Choroid plexus epithelial cell (primary cell): ENCODE results near the gene PHPT1.
"Not testable (repeated sequence)": the region's sequence is repeated elsewhere in the genome, so short reads cannot be mapped to it uniquely, and the experiment has no call there.

Experiments used
- DNase-seq: peaks from one replicate; pipeline ENCODE4 v3.0.0-alpha.2; 2010; ENCODE audit warnings: low read depth
- H3K4me3 ChIP-seq: 2 replicates; pipeline ENCODE4 v1.5.1; 2011; ENCODE audit warnings: low read depth, mild to moderate bottlenecking, control low read depth, low read length, moderate library complexity
- TF ChIP-seq, protein P1 (sequence below): conservative IDR thresholded peaks from 2 replicates; pipeline ENCODE4 v1.5.1; 2011; ENCODE audit warnings: low read depth, mild to moderate bottlenecking, control low read depth, inconsistent platforms, low read length, moderate library complexity

Gene PHPT1

DNA sequence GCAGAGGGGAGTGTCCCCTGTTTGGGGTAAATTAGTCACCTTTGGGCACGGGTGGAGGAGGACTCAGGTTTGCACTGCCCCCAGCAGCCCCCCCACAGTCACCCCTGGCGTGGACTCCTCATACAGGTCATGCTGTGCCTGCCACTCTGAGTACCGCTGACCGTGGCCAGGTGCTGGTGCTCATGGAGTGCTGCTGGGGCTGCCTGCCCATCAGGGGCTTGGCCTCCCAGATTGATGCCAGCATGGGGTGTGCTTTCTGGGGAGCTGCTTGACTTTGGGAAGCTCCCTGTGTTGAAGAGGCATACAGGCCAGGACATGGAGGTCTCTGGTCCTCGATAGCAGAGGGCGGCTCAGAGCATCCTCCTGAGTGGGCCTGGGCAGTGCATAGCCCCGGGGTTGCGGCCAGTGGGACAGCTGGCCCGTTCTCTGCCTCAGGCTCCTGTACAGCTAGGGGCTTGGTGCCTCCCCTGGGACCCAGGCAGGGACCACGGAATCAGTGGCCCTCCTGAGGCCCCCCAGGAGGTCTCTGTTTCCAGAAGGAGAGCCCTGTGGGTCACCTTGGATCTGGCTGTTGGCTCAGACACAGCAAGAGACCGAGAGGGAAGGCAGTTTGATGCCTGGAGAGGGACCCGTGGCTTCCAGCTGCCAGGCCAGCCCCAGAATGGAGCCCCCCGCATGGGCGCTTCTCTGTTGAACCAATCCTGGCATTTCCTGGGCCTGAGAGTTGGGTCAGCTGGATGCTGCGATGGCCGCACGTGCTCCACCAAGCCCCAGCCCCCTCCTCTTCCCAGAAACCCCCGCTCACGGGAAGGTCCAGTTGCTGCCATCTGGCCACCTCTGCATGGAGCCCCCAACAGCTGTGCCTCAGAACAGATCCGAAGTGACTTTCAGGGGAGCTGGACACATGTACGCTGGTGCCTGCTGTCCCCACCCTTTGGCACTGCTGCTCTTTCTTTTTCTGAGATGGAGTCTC is 13.0 kb upstream of the PHPT1 start:
- no peak for DNase-seq
- H3K4me3 ChIP-seq: no peak overlapping the region
- TF ChIP-seq, protein P1, sequence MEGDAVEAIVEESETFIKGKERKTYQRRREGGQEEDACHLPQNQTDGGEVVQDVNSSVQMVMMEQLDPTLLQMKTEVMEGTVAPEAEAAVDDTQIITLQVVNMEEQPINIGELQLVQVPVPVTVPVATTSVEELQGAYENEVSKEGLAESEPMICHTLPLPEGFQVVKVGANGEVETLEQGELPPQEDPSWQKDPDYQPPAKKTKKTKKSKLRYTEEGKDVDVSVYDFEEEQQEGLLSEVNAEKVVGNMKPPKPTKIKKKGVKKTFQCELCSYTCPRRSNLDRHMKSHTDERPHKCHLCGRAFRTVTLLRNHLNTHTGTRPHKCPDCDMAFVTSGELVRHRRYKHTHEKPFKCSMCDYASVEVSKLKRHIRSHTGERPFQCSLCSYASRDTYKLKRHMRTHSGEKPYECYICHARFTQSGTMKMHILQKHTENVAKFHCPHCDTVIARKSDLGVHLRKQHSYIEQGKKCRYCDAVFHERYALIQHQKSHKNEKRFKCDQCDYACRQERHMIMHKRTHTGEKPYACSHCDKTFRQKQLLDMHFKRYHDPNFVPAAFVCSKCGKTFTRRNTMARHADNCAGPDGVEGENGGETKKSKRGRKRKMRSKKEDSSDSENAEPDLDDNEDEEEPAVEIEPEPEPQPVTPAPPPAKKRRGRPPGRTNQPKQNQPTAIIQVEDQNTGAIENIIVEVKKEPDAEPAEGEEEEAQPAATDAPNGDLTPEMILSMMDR: no peak

DNA sequence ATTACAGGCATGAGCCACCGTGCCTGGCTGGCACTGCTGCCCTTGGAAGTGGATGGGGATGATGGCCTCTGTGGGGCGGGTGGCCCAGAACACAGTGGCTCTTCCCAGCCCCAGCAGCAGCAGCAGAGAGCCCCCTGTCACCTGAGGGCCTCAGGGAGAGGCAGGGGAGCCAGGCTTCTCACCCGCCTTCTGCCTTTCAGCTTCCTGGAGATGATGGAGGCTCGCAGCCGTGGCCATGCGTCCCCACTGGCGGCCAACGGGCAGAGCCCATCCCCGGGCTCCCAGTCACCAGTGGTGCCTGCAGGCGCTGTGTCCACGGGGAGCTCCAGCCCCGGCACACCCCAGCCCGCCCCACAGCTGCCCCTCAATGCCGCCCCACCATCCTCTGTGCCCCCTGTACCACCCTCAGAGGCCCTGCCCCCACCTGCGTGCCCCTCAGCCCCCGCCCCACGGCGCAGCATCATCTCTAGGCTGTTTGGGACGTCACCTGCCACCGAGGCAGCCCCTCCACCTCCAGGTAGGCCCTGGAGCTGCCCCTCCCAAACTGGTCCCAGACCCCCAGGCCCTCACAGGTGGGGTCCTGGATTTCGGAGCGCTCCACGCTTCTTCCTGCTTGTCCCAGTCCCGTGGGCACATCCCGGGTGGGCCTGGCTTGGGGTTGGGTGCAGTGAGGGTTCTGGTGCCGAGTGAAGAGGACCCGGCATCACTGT is 11.9 kb upstream of the PHPT1 start:
- TF ChIP-seq, protein P1: no peak
- H3K4me3 ChIP-seq: no peak overlapping the region
- DNase-seq: no peak

DNA sequence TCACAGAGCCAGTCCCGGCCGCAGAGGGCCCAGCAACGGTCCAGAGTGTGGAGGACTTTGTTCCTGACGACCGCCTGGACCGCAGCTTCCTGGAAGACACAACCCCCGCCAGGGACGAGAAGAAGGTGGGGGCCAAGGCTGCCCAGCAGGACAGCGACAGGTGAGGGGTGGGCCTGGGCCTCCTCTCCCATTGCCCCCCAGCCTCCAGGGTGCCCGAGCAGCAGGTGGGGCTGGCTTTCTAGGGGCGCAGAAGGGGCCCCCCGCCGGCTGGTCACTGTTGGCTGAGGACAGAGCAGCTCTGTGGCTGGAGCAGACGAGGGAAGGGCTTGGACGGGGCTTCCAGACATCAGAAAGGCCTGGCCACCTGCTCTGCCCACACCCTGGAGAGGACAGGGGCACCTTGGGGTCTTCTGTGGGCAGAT is 11.3 kb upstream of the PHPT1 start:
- DNase-seq, H3K4me3 ChIP-seq: not testable (repeated sequence)

DNA sequence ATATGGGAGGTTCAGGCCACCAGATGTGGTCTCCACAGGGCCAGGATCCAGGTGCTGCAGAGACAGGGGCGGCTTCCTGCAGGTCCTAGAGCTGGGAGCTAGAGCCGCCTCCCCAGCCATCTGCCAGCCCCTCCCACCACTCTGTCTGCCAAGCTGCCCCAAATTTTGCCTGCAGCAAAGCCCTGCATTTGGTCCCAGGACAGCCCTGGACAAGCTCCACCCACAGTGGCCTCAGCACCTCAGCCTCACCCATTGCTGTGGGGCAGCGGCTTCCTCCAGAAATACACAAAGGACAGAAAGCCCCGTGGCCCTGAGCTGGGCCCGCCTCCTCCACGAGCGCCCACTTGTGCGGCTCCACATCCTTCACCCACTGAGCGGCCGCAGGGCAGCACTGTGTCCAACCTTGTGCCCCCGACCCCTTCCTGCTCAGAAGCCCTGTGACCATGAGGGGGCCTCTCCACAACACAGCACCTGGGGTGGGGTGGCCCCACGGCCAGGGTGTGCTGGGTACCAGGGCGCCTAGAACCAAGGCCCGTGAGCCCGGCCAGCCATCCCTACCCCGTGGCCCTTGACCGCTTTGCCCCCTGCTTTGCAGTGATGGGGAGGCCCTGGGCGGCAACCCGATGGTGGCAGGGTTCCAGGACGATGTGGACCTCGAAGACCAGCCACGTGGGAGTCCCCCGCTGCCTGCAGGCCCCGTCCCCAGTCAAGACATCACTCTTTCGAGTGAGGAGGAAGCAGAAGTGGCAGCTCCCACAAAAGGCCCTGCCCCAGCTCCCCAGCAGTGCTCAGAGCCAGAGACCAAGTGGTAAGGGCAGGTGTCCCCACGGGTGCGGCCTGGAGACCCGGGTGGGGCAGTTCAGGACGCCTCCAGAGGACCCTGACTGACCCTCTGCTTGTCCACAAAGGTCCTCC is 10.6 kb upstream of the PHPT1 start:
- no peak overlapping the region for H3K4me3 ChIP-seq
- DNase-seq: no peak
- TF ChIP-seq, protein P1: no peak

DNA sequence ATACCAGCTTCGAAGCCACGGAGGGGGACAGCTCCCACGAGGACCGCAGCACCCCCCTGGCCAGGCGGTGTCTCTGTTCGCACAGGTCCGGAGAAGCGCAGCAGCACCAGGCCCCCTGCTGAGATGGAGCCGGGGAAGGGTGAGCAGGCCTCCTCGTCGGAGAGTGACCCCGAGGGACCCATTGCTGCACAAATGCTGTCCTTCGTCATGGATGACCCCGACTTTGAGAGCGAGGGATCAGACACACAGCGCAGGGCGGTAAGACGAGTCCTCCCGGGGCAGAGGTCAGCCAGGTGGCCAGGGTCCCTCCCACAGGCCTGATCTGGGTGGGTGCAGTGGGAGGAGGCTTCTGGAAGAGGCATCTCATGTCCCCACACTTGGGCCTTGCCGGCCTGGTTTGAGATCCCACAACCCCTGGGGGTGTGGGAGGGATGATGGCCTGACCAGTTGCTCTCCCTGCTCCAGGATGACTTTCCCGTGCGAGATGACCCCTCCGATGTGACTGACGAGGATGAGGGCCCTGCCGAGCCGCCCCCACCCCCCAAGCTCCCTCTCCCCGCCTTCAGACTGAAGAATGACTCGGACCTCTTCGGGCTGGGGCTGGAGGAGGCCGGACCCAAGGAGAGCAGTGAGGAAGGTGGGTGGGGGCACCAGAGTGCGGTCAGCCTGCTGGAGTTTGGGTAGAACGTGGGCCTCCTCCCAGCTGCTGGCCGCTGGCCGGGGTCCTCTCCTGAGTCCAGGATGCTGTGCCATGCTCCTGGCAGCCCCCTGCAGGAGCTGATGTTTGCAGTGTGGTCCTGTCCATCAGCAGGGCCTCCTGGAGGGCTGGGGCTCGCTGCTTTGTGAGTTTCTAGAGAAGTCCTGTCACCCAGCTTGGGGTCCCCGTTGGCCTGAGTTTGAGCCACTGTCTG is 9.7 kb upstream of the PHPT1 start:
- TF ChIP-seq, protein P1: no peak
- DNase-seq: no peak
- H3K4me3 ChIP-seq: no peak overlapping the region

DNA sequence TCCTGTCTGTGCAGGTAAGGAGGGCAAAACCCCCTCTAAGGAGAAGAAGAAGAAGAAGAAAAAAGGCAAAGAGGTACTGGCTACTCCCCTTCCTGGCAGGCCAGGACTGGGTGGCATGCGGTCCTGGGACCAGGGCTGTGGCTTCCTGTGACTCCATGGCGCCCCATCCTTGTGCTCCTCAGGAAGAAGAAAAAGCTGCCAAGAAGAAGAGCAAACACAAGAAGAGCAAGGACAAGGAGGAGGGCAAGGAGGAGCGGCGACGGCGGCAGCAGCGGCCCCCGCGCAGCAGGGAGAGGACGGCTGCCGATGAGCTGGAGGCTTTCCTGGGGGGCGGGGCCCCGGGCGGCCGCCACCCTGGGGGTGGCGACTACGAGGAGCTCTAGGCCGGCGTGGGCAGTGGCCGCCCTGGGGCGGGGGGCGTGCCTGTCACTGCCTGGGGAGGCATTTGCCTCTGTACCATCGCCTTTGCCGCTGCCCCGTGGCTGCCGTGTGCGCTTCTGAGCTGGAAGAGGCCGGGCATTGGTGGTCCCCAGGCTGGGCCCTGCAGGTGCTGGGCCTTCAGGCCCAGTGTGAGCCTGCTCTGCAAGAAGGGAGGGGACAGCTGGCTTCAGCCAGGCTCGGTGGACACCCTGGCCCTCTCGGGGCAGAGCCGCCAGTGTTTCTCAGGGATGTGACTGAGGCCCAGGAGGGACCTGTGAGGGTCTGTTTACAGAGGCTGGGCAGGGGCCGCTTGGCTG is 8.9 kb upstream of the PHPT1 start:
- H3K4me3 ChIP-seq: no peak overlapping the region
- no peak for DNase-seq
- TF ChIP-seq, protein P1: no peak
